Left ventricle myocardium inferior (tissue), 1 donor: ENCODE results near the gene RLN3. TPM values are rescaled to one million over a fixed set of nuclear protein-coding genes. Genes with fewer than 3 reads are reported as not detected.

Source experiments
- DNase-seq: peaks from one replicate; pipeline ENCODE4 v3.0.0-alpha.2; 2020
- H3K27ac ChIP-seq: fragments of 200-600 bp; replicated peaks from 2 replicates; pipeline ENCODE4 v1.8.0; 2021
- H3K27me3 ChIP-seq: fragments of 200-600 bp; 2 replicates; pipeline ENCODE4 v1.8.0; 2021; ENCODE audit warnings: low read depth
- H3K36me3 ChIP-seq: fragments of 200-600 bp; 2 replicates; pipeline ENCODE4 v1.8.0; 2021
- H3K4me1 ChIP-seq: fragments of 200-600 bp; 2 replicates; pipeline ENCODE4 v1.8.0; 2021
- H3K4me3 ChIP-seq: fragments of 200-600 bp; 2 replicates; pipeline ENCODE4 v1.8.0; 2021; ENCODE audit warnings: mild to moderate bottlenecking, moderate library complexity
- H3K9me3 ChIP-seq: fragments of 200-600 bp; replicated peaks from 2 replicates; pipeline ENCODE4 v1.8.0; 2021
- CTCF ChIP-seq: fragments of 200-600 bp; IDR thresholded peaks from 2 replicates; pipeline ENCODE4 v1.8.0; 2021; ENCODE audit warnings: antibody characterized with exemption, mild to moderate bottlenecking, borderline replicate concordance
- intact Hi-C: fragments of 100-400 bp; cut with micrococcal nuclease; formaldehyde crosslinking; loops from one replicate; pipeline ENCODE4 v1.11.0; 2022
- long read RNA-seq: library from polyadenylated mRNA; unstranded; transcript quantifications from one replicate; pipeline ENCODE4 v2.0.0, GENCODE V29; 2021
- total RNA-seq: library from RNA; stranded (reverse); fragmentation: NEBNext Ultra II Directional; extraction: Animal tissue kit (Norgen Biotek cat#: 25700); gene quantifications from one replicate; pipeline ENCODE4 v1.2.1, GENCODE V29; 2021
- donor health status: DM: no; HTN: yes; CAD: no; lungs with severe emphysema.

The RLN3 gene
- not detected for total RNA-seq
- long read RNA-seq: 0 reads

- Histone ChIP-seq H3K27me3 (peaks cover 5% of the 10 kb centered on the region), H3K9me3 (no peaks in the 10 kb centered on the region), H3K4me1 (peaks cover 24% of the 10 kb centered on the region), H3K4me3 (no peak within 1 kb of the TSS), H3K36me3 (no peaks in the 10 kb centered on the region), H3K27ac (no peak within 1 kb of the TSS)
- TF ChIP-seq CTCF: no peak
- no peak for DNase-seq
- intact Hi-C loops: no loop called here
These were observed at the start of gene RLN3 for GRCh38 chr19:14027856-14028450. RLN3 (plus strand) TSS chr19:14028148; CDS start chr19:14028205, 57 bp downstream.

- H3K4me1 ChIP-seq: peaks cover 48% of the 10 kb centered on the region
- H3K4me3 ChIP-seq: peak overlapping the region; percentile 71
- no peaks in the 10 kb centered on the region for H3K9me3 ChIP-seq
- H3K36me3 ChIP-seq: peaks cover 13% of the 10 kb centered on the region
- TF ChIP-seq CTCF: no peak
- DNase-seq: peak; percentile 88
- H3K27me3 ChIP-seq: no peaks in the 10 kb centered on the region
- intact Hi-C loops: no loop called here
- H3K27ac ChIP-seq: peak overlapping the region; percentile 91
These were observed 49.4 kb upstream of the RLN3 start for GRCh38 chr19:13978351-13979243.

GRCh38 chr19:13979244-13979615 lies 48.7 kb upstream of the RLN3 start:
- no peak for TF ChIP-seq CTCF
- Histone ChIP-seq H3K36me3 (peaks cover 12% of the 10 kb centered on the region), H3K27ac (peak overlapping the region; percentile 91), H3K4me1 (peaks cover 48% of the 10 kb centered on the region), H3K4me3 (peak overlapping the region; percentile 71), H3K9me3 (no peaks in the 10 kb centered on the region), H3K27me3 (no peaks in the 10 kb centered on the region)
- intact Hi-C loops: no loop called here
- DNase-seq: no peak

- Histone ChIP-seq H3K4me3 (peak overlapping the region; percentile 71), H3K4me1 (peaks cover 48% of the 10 kb centered on the region), H3K36me3 (peaks cover 12% of the 10 kb centered on the region), H3K27ac (peak overlapping the region; percentile 91), H3K27me3 (no peaks in the 10 kb centered on the region), H3K9me3 (no peaks in the 10 kb centered on the region)
- DNase-seq: no peak
- intact Hi-C loops: no loop called here
- no peak for TF ChIP-seq CTCF
These were observed 48.3 kb upstream of the RLN3 start for GRCh38 chr19:13979686-13980085.

- DNase-seq: no peak
- H3K4me1 ChIP-seq: peaks cover 45% of the 10 kb centered on the region
These were observed 47.6 kb upstream of the RLN3 start for GRCh38 chr19:13980340-13980739.

More at GRCh38 chr19:13980340-13980739, 47.6 kb upstream of the RLN3 start:
- Histone ChIP-seq H3K27me3 (no peaks in the 10 kb centered on the region), H3K27ac (no peak overlapping the region), H3K36me3 (peaks cover 12% of the 10 kb centered on the region), H3K9me3 (no peaks in the 10 kb centered on the region), H3K4me3 (no peak overlapping the region)
- intact Hi-C loops: no loop called here
- no peak for TF ChIP-seq CTCF
